ENCODE data around the gene TRABD2B. TPM values are rescaled to one million over a fixed set of nuclear protein-coding genes. Genes with fewer than 3 reads are reported as not detected.

TRABD2B gene
- total and polyA plus RNA-seq, 2 donors (not counting 3 experiments of a cell fraction or from before 2014, with no cell fraction given) = not detected

DNA sequence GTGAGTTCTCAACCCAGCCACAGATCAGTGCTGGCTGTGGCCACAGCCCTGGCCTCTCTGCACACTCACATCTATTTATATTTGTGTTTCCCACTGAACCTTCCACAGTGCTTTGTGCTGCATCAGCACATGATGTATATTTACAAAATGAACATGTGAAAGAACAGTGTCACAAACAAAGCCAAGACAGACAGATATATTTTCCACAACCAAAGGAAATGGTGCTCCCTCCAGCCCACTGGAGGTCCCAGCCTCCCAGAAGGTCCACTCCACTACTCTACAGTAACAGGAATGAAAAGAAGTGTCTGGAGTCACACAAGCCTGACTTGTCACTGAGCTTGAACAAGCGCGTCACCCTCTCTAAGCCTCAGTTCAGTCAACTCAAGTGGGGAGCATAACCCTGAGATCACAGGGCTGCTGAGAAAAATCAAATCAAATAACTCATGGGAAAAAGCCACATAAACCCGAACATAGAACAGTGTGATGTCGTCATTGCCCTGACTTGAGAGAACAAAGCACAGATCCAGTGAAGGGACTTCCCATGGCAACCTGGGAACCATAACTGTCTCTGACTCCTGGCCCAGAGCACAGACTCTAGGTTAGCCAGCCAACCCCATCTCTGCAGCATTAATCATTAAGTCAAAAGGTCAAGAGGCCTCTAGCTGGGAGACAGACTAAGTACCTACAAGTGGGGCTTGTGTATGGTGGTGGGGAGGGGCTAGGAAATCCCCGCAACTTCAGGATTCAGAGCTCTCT is 121.2 kb downstream of the TRABD2B start:
- no peaks in the 10 kb centered on the region for H3K4me1 ChIP-seq (ENCODE audit: control insufficient read depth, extremely low read depth, insufficient read depth, low read length)
- H3K27me3 ChIP-seq (ENCODE audit: control insufficient read depth in 2 of 2, insufficient read depth in 2 of 2, low read length in 2 of 2) = no peaks in the 10 kb centered on the region
- no peak for FAIRE-seq
- no peak for DNase-seq (ENCODE audit: low read depth, low spot score)
- CTCF ChIA-PET = interaction anchor here (1.0 kb wide), 1 partner anchor 150 kb away, joined by 3 read pairs; no protein-coding TSS in a partner anchor
- no peak overlapping the region for H3K4me2 ChIP-seq (ENCODE audit: insufficient read depth, low read length)
- H4K20me1 ChIP-seq (replicated peaks; ENCODE audit: control insufficient read depth, extremely low read depth, insufficient read depth, low read length) = no peaks in the 10 kb centered on the region
- H3K9me1 ChIP-seq (replicated peaks; ENCODE audit: control insufficient read depth, extremely low read depth, insufficient read depth, low read length) = no peaks in the 10 kb centered on the region
- no peak overlapping the region for H3K4me3 ChIP-seq (replicated peaks in 1 of 3; ENCODE audit: insufficient read depth in 1 of 3, low read depth in 1 of 3, low read length in 3 of 3)
- no peaks in the 10 kb centered on the region for H3K79me2 ChIP-seq (ENCODE audit: control insufficient read depth, insufficient read depth, low read length)
- no peaks in the 10 kb centered on the region for H3K36me3 ChIP-seq (ENCODE audit: control insufficient read depth in 2 of 2, extremely low read depth in 1 of 2, insufficient read depth in 2 of 2, low read length in 2 of 2)
- no peak for TF ChIP-seq POLR2A (IDR thresholded peaks at IDR 0.05; ENCODE audit: low read depth, low read length)
- TF ChIP-seq JUN (IDR thresholded peaks at IDR 0.05; ENCODE audit: borderline replicate concordance, insufficient read depth, insufficient read length, low read depth) = no peak
- TF ChIP-seq, protein P1, sequence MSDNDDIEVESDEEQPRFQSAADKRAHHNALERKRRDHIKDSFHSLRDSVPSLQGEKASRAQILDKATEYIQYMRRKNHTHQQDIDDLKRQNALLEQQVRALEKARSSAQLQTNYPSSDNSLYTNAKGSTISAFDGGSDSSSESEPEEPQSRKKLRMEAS (IDR thresholded peaks at IDR 0.05; ENCODE audit: insufficient read depth, insufficient read length) = no peak
- TF ChIP-seq FOS (IDR thresholded peaks at IDR 0.05; ENCODE audit: borderline replicate concordance, insufficient read depth, low read length) = no peak
- no peak for TF ChIP-seq EZH2 (IDR thresholded peaks at IDR 0.05; ENCODE audit: borderline replicate concordance, low read depth, low read length, severe bottlenecking)
- no peak for TF ChIP-seq POLR2AphosphoS5 (IDR thresholded peaks at IDR 0.05; ENCODE audit: insufficient read depth, low read depth, low read length)
- no peak for TF ChIP-seq MYC (IDR thresholded peaks at IDR 0.05; ENCODE audit: low read depth, low read length)
- TF ChIP-seq, protein P2, sequence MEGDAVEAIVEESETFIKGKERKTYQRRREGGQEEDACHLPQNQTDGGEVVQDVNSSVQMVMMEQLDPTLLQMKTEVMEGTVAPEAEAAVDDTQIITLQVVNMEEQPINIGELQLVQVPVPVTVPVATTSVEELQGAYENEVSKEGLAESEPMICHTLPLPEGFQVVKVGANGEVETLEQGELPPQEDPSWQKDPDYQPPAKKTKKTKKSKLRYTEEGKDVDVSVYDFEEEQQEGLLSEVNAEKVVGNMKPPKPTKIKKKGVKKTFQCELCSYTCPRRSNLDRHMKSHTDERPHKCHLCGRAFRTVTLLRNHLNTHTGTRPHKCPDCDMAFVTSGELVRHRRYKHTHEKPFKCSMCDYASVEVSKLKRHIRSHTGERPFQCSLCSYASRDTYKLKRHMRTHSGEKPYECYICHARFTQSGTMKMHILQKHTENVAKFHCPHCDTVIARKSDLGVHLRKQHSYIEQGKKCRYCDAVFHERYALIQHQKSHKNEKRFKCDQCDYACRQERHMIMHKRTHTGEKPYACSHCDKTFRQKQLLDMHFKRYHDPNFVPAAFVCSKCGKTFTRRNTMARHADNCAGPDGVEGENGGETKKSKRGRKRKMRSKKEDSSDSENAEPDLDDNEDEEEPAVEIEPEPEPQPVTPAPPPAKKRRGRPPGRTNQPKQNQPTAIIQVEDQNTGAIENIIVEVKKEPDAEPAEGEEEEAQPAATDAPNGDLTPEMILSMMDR (IDR thresholded peaks at IDR 0.05; ENCODE audit: extremely low read depth in 1 of 2, insufficient read depth in 1 of 2, low read depth in 1 of 2, low read length in 2 of 2) = no peak
- no peak for TF ChIP-seq GATA2 (IDR thresholded peaks at IDR 0.05; ENCODE audit: insufficient read depth, insufficient read length, low read depth, low read length)
- H2AFZ ChIP-seq (ENCODE audit: low read depth, low read length) = no peak overlapping the region
- H3K27ac ChIP-seq (ENCODE audit: insufficient read depth, low read depth, low read length) = no peak overlapping the region
- intact Hi-C loops (cut with micrococcal nuclease) = no loop called here
- dilution Hi-C loops (cut with MboI; ENCODE audit: extremely low pct_ligation_motif_present, low sequenced_read_pairs) = no loop called here
- POLR2A ChIA-PET = no interaction called here
- no peak overlapping the region for H3K9ac ChIP-seq (replicated peaks; ENCODE audit: extremely low read depth, insufficient read depth, low read length)
- H3K9me3 ChIP-seq (replicated peaks; ENCODE audit: control insufficient read depth, insufficient read depth, low read length) = no peaks in the 10 kb centered on the region
- no TSS peak for BruUV-seq (replicated peaks)
